Transverse colon (tissue), 4 donors: ENCODE results near the gene ZNF740. TPM values are rescaled to one million over a fixed set of nuclear protein-coding genes. Genes with fewer than 3 reads are reported as not detected.
"Not testable (repeated sequence)": the region's sequence is repeated elsewhere in the genome, so short reads cannot be mapped to it uniquely, and the experiment has no call there.

Experiments
- DNase-seq: peaks from one replicate; pipeline ENCODE4 v3.0.0-alpha.2; 2019
- H3K27ac ChIP-seq, 4 donors: fragments of 200-600 bp; sonication (generic); 2 replicates each; pipeline ENCODE4 v1.5.1; 2016 to 2018; ENCODE audit warnings: inconsistent platforms in 4 of 4
- H3K27me3 ChIP-seq: fragments of 200-600 bp; sonication (generic); 2 replicates; pipeline ENCODE4 v1.5.1; 2017; ENCODE audit warnings: inconsistent platforms
- H3K36me3 ChIP-seq, 4 donors: fragments of 200-600 bp; sonication (generic); 2 replicates each; pipeline ENCODE4 v1.5.1; 2017 to 2019; ENCODE audit warnings: inconsistent platforms in 4 of 4
- H3K4me1 ChIP-seq, 4 donors: fragments of 200-600 bp; sonication (generic); 2 replicates each; pipeline ENCODE4 v1.5.1; 2017 to 2020; ENCODE audit warnings: inconsistent platforms in 4 of 4
- H3K4me3 ChIP-seq, 4 donors: fragments of 200-600 bp; sonication (generic); 1 replicate in 1 of 4; 2 replicates in 3 of 4; pipeline versions ENCODE4 v1.5.1 to v1.6.1; 2017 to 2019; ENCODE audit warnings: inconsistent platforms in 4 of 4
- H3K9me3 ChIP-seq, 2 donors: fragments of 200-600 bp; sonication (generic); 2 replicates each; pipeline ENCODE4 v1.5.1; 2017 to 2019; ENCODE audit warnings: inconsistent platforms in 2 of 2
- CTCF ChIP-seq, 5 experiments: fragments of 200-600 bp in 3 of 5; fragments of 450-650 bp in 2 of 5; sonication (generic) in 3 of 5; IDR thresholded peaks; 1 replicate in 2 of 5; 2 replicates in 3 of 5; pipeline ENCODE4 v1.5.1; 2016 to 2017; ENCODE audit warnings: antibody characterized with exemption in 5 of 5, inconsistent platforms in 3 of 5, mild to moderate bottlenecking in 2 of 5, moderate library complexity in 1 of 5
- EP300 ChIP-seq: sonication (generic); formaldehyde crosslinking; IDR thresholded peaks from one replicate; pipeline ENCODE4 v1.6.1; 2017; ENCODE audit warnings: antibody characterized with exemption, low read depth
- POLR2A ChIP-seq: fragments of 450-650 bp; IDR thresholded peaks from one replicate; pipeline ENCODE4 v1.6.1; 2016; ENCODE audit warnings: antibody characterized with exemption, mild to moderate bottlenecking, moderate library complexity
- POLR2AphosphoS5 ChIP-seq, 3 donors: sonication (generic); formaldehyde crosslinking; IDR thresholded peaks; one replicate each; pipeline ENCODE4 v1.6.1; 2016; ENCODE audit warnings: antibody characterized with exemption in 3 of 3
- whole genome bisulfite sequencing, 2 donors: methylation state at CpG; one replicate each; pipeline ENCODE4 v1.1.5; 2018; ENCODE audit warnings: low coverage in 1 of 2; 5-methylcytosine and 5-hydroxymethylcytosine counted together
- in situ Hi-C, 4 donors: fragments of 200-750 bp; cut with MboI; loops; one replicate each; pipeline versions ENCODE4 v1.15.0 to v1.15.1; 2017; ENCODE audit warnings: low sequenced_read_pairs in 3 of 4, low pct_ligation_motif_present in 1 of 4, low pct_unique_long_range_greater_than_20kb in 1 of 4
- intact Hi-C: fragments of 100-400 bp; cut with DNase I; formaldehyde crosslinking; loops from one replicate; pipeline ENCODE4 v1.15.1; 2023; ENCODE audit warnings: low total_unique reads
- total RNA-seq, 4 donors: library from RNA; depleted of rRNA; stranded (reverse); fragments of >200 nt; gene quantifications; one replicate each; pipeline ENCODE4 v1.1.0, GENCODE V29; 2016

The ZNF740 gene
- total RNA-seq, 4 donors from 2014 or later, result 9.7 to 21.9 (median 16.3) TPM

GRCh38 chr12:53174881-53175491 is 5.5 kb upstream of the ZNF740 start:
- no peaks in the 10 kb centered on the region for H3K36me3 ChIP-seq
- peak overlapping the region; percentile 12 to 58 (median 19) for H3K27ac ChIP-seq
- 61% methylated on average over 3 to 4 of the region's 4 CpGs for WGBS, 2 donors
- no peak for DNase-seq
- TF ChIP-seq CTCF (IDR thresholded peaks at IDR 0.05), result peak in 3 of 5 experiments; percentile 12 to 42 (median 29)
- TF ChIP-seq POLR2AphosphoS5 (IDR thresholded peaks at IDR 0.05), result no peak
- in situ Hi-C loops (loop anchor here in 1 of 4 donors (25.0 kb wide), 1 partner anchor 113 kb away; the partner anchor contains the start of gene TNS2), intact Hi-C loops (no loop called here)
- no peaks in the 10 kb centered on the region for H3K9me3 ChIP-seq
- H3K4me1 ChIP-seq, result peaks cover 6 to 31% (median 13%) of the 10 kb centered on the region in 4 donors
- H3K4me3 ChIP-seq, result no peak overlapping the region
- H3K27me3 ChIP-seq, result no peaks in the 10 kb centered on the region

GRCh38 chr12:53176750-53177149 is 3.8 kb upstream of the ZNF740 start:
- intact Hi-C loops (no loop called here), in situ Hi-C loops (loop anchor here in 1 of 4 donors (25.0 kb wide), 1 partner anchor 114 kb away; the partner anchor contains the start of gene TNS2)
- Histone ChIP-seq H3K4me3 (no peak overlapping the region), H3K4me1 (peaks cover 7 to 33% (median 20%) of the 10 kb centered on the region in 4 donors), H3K36me3 (no peaks in the 10 kb centered on the region), H3K27me3 (no peaks in the 10 kb centered on the region), H3K9me3 (no peaks in the 10 kb centered on the region), H3K27ac (no peak overlapping the region)
- DNase-seq, result no peak
- 89 to 94% methylated on average over 3 of the region's 3 CpGs for WGBS, 2 donors
- TF ChIP-seq POLR2A, result no peak
- TF ChIP-seq EP300, result no peak
- TF ChIP-seq POLR2AphosphoS5 (IDR thresholded peaks at IDR 0.05), result no peak
- no peak for TF ChIP-seq CTCF (IDR thresholded peaks at IDR 0.05)

- H3K36me3 ChIP-seq, H3K4me3 ChIP-seq, H3K27ac ChIP-seq, H3K27me3 ChIP-seq, H3K9me3 ChIP-seq, intact Hi-C loops, DNase-seq: not testable (repeated sequence)
- WGBS, 2 donors, result 92 to 96% methylated on average over 6 of the region's 6 CpGs
- H3K4me1 ChIP-seq, result peaks cover 14 to 36% (median 27%) of the 10 kb centered on the region in 4 donors
- in situ Hi-C loops, result loop anchor here in 1 of 4 donors (25.0 kb wide), 1 partner anchor 115 kb away; the partner anchor contains the start of gene TNS2
These were observed 3.1 kb upstream of the ZNF740 start for GRCh38 chr12:53177447-53177846.

GRCh38 chr12:53178803-53179202 is 1.7 kb upstream of the ZNF740 start:
- H3K27me3 ChIP-seq, intact Hi-C loops, H3K9me3 ChIP-seq, H3K27ac ChIP-seq, DNase-seq, H3K4me3 ChIP-seq: not testable (repeated sequence)
- in situ Hi-C loops, result loop anchor here in 1 of 4 donors (25.0 kb wide), 1 partner anchor 117 kb away; the partner anchor contains the start of gene TNS2
- 93 to 96% methylated on average over 14 of the region's 14 CpGs for WGBS, 2 donors
- Histone ChIP-seq H3K4me1 (peaks cover 27 to 49% (median 40%) of the 10 kb centered on the region in 4 donors), H3K36me3 (peaks cover 0 to 14% (median 0%) of the 10 kb centered on the region in 4 donors)

- Histone ChIP-seq H3K4me3 (peak overlapping the region; percentile 72 to 90 (median 82)), H3K27me3 (no peaks in the 10 kb centered on the region), H3K27ac (peak overlapping the region; percentile 92 to 99 (median 96)), H3K4me1 (peaks cover 32 to 47% (median 40%) of the 10 kb centered on the region in 4 donors), H3K9me3 (no peaks in the 10 kb centered on the region), H3K36me3 (peaks cover 0 to 14% (median 2%) of the 10 kb centered on the region in 4 donors)
- WGBS, 2 donors, result 15 to 26% methylated on average over 7 to 12 of the region's 12 CpGs
- DNase-seq, result peak; percentile 45
- intact Hi-C loops (no loop called here), in situ Hi-C loops (loop anchor here in 2 of 4 donors (10.0 to 25.0 kb wide), 2 partner anchors 115 to 117 kb away; partner anchors contain the start of gene TNS2 (in 1 of the 2))
- TF ChIP-seq EP300 (no peak), POLR2AphosphoS5 (IDR thresholded peaks at IDR 0.05) (no peak), POLR2A (no peak), CTCF (IDR thresholded peaks at IDR 0.05) (no peak)
These were observed 769 bp upstream of the ZNF740 start for GRCh38 chr12:53179687-53180219.
